K562 (cell line): Measurements from ENCODE around the gene RNF187. TPM values are rescaled to one million over a fixed set of nuclear protein-coding genes. Genes with fewer than 3 reads are reported as not detected.

Source experiments
- ERF ChIP-seq: fragments of 450-650 bp; formaldehyde crosslinking; IDR thresholded peaks from 2 replicates; pipeline ENCODE4 v1.4.0; 2020; ENCODE audit warnings: mild to moderate bottlenecking, mixed read lengths
- NFATC3 ChIP-seq: fragments of 450-650 bp; IDR thresholded peaks from 2 replicates; pipeline ENCODE4 v1.6.1; 2017; ENCODE audit warnings: mild to moderate bottlenecking
- NONO ChIP-seq, 2 experiments: fragments of 200-400 bp in 1 of 2; fragments of 450-650 bp in 1 of 2; formaldehyde crosslinking in 1 of 2; IDR thresholded peaks; 2 replicates each; pipeline ENCODE4 v1.6.1; 2017; ENCODE audit warnings: low read depth in 2 of 2, mild to moderate bottlenecking in 2 of 2, moderate library complexity in 2 of 2, low read length in 1 of 2
- NR2F6 ChIP-seq: fragments of 450-650 bp; formaldehyde crosslinking; IDR thresholded peaks from 2 replicates; pipeline ENCODE4 v1.4.0; 2020; ENCODE audit warnings: mild to moderate bottlenecking
- UBTF ChIP-seq, 2 experiments: IDR thresholded peaks; 2 replicates each; pipeline ENCODE4 v1.6.1; 2012; ENCODE audit warnings: improper control_type of control experiment in 2 of 2, low read depth in 2 of 2, low read length in 2 of 2, borderline replicate concordance in 1 of 2
- YY1 ChIP-seq, 3 experiments: IDR thresholded peaks; 2 replicates each; pipeline ENCODE4 v1.6.1; 2011; ENCODE audit warnings: low read length in 2 of 3, mild to moderate bottlenecking in 2 of 3, moderate library complexity in 2 of 3, borderline replicate concordance in 1 of 3, control low read depth in 1 of 3, low read depth in 1 of 3; ENCODE audit not compliant: insufficient read depth in 3 of 3, insufficient replicate concordance in 2 of 3, control insufficient read depth in 1 of 3, insufficient read length in 1 of 3; ENCODE audit errors: extremely low read depth in 1 of 3
- ZBTB7A ChIP-seq: IDR thresholded peaks from 2 replicates; pipeline ENCODE4 v1.6.1; 2011; ENCODE audit warnings: low read depth, mild to moderate bottlenecking, low read length, moderate library complexity, borderline replicate concordance; ENCODE audit not compliant: control insufficient read depth
- ZNF12 ChIP-seq: sonication (generic); formaldehyde crosslinking; IDR thresholded peaks from 2 replicates; pipeline ENCODE4 v1.4.0; 2020; ENCODE audit warnings: mild to moderate bottlenecking, missing genetic modification reagents
- ZNF324 ChIP-seq: fragments of 250-450 bp; sonication (Bioruptor Pico); IDR thresholded peaks from 2 replicates; pipeline ENCODE4 v1.4.0; 2020; ENCODE audit warnings: mild to moderate bottlenecking
- ZNF609 ChIP-seq: sonication (generic); formaldehyde crosslinking; IDR thresholded peaks from 2 replicates; pipeline ENCODE4 v1.8.1; 2023; ENCODE audit warnings: missing genetic modification reagents, mild to moderate bottlenecking, borderline replicate concordance
- polyA plus RNA-seq, 8 experiments: library from polyadenylated mRNA; depleted of rRNA in 4 of 8; stranded (reverse) in 5 of 8; unstranded in 3 of 8; fragments of >200 nt; fragmentation: Nextera tagmentation in 2 of 8; fragmentation: Illumina TruSeq in 1 of 8; extraction: Ambion mirVana in 2 of 8; extraction: Trizol in 1 of 8; gene quantifications; 2 replicates each; pipeline versions ENCODE4 v1.2.1 to v1.2.3, GENCODE V29; 2011 to 2014; ENCODE audit warnings: inconsistent platforms in 1 of 8, missing spikeins in 1 of 8
- total RNA-seq, 7 experiments: library from RNA; depleted of rRNA in 6 of 7; stranded (reverse); fragments of >200 nt in 6 of 7; fragmentation: Illumina TruSeq in 2 of 7; extraction: Trizol in 2 of 7; gene quantifications; 2 replicates each; pipeline versions ENCODE4 v1.2.1 to v1.2.3, GENCODE V29; 2011 to 2021; ENCODE audit warnings: low replicate concordance in 1 of 7
- TF ChIP-seq, protein P1 (sequence below): fragments of 250-450 bp; sonication (Bioruptor Pico); IDR thresholded peaks from 2 replicates; pipeline ENCODE4 v1.4.0; 2020; ENCODE audit warnings: mild to moderate bottlenecking, moderate library complexity

RNF187 gene
- total and polyA plus RNA-seq, 9 of the 15 experiments (the other 6 are each of a cell fraction or from before 2014, with no cell fraction given): 2.3 to 119 (median 41.9) TPM

DNA sequence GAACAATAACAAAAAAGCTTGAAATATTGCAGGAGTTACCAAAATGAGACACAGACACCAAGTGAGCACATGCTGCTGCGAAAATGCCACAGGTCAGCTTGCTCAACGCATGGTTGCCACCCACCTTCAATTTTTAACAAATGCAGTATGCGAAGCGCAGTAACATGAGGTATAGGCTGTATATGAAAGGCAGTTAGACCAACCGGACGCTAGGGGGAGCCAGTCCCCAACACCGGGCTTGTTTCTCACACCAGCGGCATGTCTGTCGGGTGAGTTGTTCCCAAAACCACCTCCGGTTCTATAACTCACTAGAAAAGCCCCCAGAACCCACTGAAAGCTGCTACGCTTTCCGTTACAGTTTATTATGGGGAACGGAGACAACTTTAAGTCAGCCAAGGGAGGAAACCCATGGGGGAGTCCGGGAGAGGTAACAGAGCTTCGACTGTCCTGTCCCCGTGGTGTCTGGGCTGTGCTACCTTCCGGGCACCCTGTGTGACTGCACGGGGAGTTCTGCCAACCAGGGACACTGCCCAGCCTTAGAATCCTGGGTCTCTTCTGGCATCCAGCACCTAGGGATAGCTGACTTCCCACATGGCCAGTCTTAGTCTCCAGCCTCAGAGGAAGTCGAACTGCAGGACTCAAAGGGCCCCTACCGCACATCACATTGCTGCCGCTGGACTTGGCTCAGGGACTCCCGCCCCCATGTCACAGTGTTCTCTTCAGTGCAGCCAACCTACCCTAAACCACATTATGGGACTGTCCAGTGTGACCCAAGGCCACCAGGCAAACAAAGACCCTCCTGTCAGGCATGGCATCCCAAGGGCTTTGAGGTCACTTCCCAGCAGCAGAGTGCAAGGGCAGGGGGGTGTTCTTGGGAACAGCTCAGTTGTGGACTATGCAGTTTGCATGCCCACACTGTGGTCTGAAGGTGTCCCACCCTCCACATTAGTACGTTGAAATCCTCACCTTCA lies 14.0 kb downstream of the RNF187 start (continued):
- TF ChIP-seq, protein P1, sequence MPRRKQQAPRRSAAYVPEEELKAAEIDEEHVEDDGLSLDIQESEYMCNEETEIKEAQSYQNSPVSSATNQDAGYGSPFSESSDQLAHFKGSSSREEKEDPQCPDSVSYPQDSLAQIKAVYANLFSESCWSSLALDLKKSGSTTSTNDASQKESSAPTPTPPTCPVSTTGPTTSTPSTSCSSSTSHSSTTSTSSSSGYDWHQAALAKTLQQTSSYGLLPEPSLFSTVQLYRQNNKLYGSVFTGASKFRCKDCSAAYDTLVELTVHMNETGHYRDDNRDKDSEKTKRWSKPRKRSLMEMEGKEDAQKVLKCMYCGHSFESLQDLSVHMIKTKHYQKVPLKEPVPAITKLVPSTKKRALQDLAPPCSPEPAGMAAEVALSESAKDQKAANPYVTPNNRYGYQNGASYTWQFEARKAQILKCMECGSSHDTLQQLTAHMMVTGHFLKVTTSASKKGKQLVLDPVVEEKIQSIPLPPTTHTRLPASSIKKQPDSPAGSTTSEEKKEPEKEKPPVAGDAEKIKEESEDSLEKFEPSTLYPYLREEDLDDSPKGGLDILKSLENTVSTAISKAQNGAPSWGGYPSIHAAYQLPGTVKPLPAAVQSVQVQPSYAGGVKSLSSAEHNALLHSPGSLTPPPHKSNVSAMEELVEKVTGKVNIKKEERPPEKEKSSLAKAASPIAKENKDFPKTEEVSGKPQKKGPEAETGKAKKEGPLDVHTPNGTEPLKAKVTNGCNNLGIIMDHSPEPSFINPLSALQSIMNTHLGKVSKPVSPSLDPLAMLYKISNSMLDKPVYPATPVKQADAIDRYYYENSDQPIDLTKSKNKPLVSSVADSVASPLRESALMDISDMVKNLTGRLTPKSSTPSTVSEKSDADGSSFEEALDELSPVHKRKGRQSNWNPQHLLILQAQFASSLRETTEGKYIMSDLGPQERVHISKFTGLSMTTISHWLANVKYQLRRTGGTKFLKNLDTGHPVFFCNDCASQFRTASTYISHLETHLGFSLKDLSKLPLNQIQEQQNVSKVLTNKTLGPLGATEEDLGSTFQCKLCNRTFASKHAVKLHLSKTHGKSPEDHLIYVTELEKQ (CRISPR knock-in tag): no peak
- 0 out of 2 replicates have a peak, but pooled peaks have one; percentile 36 for TF ChIP-seq ERF
- no peak for TF ChIP-seq UBTF (IDR thresholded peaks at IDR 0.05; ENCODE audit: borderline replicate concordance in 1 of 2, low read depth in 2 of 2, low read length in 2 of 2)
- TF ChIP-seq ZNF324 (CRISPR knock-in tag): 0 out of 2 replicates have a peak, but pooled peaks have one; percentile 36
- no peak for TF ChIP-seq ZNF609 (CRISPR knock-in tag)
- TF ChIP-seq ZNF12 (CRISPR knock-in tag): peak; percentile 66; the same call in 1 of the 2 replicates
- no peak for TF ChIP-seq NONO (IDR thresholded peaks at IDR 0.05; ENCODE audit: low read depth in 2 of 2, low read length in 1 of 2)
- TF ChIP-seq ZBTB7A: no peak
- TF ChIP-seq NR2F6: no peak
- no peak; the same call in 1 of the 2 replicates for TF ChIP-seq NFATC3
- peak in 2 of 3 experiments; percentile 24 to 54 for TF ChIP-seq YY1 (IDR thresholded peaks at IDR 0.05; ENCODE audit: borderline replicate concordance in 1 of 3, control insufficient read depth in 1 of 3, extremely low read depth in 1 of 3, insufficient read depth in 3 of 3, insufficient read length in 1 of 3, insufficient replicate concordance in 2 of 3, low read depth in 1 of 3, low read length in 2 of 3)
